Peyer's patch (tissue), 4 donors: ENCODE results near the gene FBXO41. TPM values are rescaled to one million over a fixed set of nuclear protein-coding genes. Genes with fewer than 3 reads are reported as not detected.

Experiments
- DNase-seq, 3 donors: peaks; one replicate each; pipeline ENCODE4 v3.0.0-alpha.2; 2017 to 2019
- H3K27ac ChIP-seq, 4 donors: fragments of 200-600 bp; sonication (generic); one replicate each; pipeline ENCODE4 v1.5.1; 2016 to 2019
- H3K27me3 ChIP-seq, 2 donors: fragments of 200-600 bp; sonication (generic); one replicate each; pipeline ENCODE4 v1.5.1; 2019
- H3K36me3 ChIP-seq, 3 donors: fragments of 200-600 bp; sonication (generic); one replicate each; pipeline ENCODE4 v1.5.1; 2016 to 2019
- H3K4me1 ChIP-seq, 4 donors: fragments of 200-600 bp; sonication (generic); one replicate each; pipeline ENCODE4 v1.5.1; 2016 to 2019
- H3K4me3 ChIP-seq, 4 donors: fragments of 200-600 bp; sonication (generic); 1 replicate in 3 of 4; 2 replicates in 1 of 4; pipeline ENCODE4 v1.5.1; 2016 to 2019; ENCODE audit warnings: mild to moderate bottlenecking in 1 of 4
- H3K9me3 ChIP-seq, 4 donors: fragments of 200-600 bp; sonication (generic); one replicate each; pipeline ENCODE4 v1.5.1; 2016 to 2019; ENCODE audit warnings: mild to moderate bottlenecking in 1 of 4
- POLR2A ChIP-seq, 2 donors: fragments of 450-650 bp; IDR thresholded peaks; one replicate each; pipeline ENCODE4 v1.5.1; 2017; ENCODE audit warnings: antibody characterized with exemption in 2 of 2, mild to moderate bottlenecking in 2 of 2, moderate library complexity in 2 of 2
- total RNA-seq, 4 donors: library from RNA; depleted of rRNA; stranded (reverse); fragments of >200 nt; gene quantifications; one replicate each; pipeline ENCODE4 v1.1.0, GENCODE V29; 2016
- TF ChIP-seq, protein P1 (sequence below), 6 experiments: fragments of 450-650 bp in 4 of 6; fragments of 200-600 bp in 2 of 6; sonication (generic) in 1 of 6; IDR thresholded peaks; one replicate each; pipeline ENCODE4 v1.5.1; 2017 to 2019; ENCODE audit warnings: antibody characterized with exemption in 6 of 6, mild to moderate bottlenecking in 3 of 6, moderate library complexity in 1 of 6

FBXO41 gene
- total RNA-seq, 4 donors from 2014 or later: 1.8 to 12.4 (median 5.7) TPM

DNA sequence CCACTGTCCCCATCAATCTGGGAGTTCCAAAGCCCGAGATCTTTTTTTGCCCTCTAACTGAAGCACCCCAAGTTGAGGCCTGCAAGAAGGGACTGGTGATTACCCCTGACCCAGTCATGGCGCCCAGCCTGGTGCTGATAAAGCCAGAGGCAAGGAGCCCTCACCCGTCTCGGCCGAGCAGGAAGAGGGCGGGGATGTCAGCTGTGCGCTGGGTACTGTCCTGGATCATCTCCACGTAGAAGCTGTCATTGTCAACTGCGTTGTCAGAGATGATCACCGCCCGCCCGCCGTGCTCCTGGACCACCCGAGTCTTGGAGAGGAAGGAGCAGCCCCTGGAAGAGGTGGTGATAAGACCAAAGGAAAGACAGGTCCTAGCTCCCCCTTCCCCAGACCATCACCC is 55.6 kb downstream of the FBXO41 start:
- Histone ChIP-seq H3K27me3 (no peaks in the 10 kb centered on the region), H3K36me3 (peaks cover 0 to 54% (median 0%) of the 10 kb centered on the region in 3 donors), H3K27ac (no peak overlapping the region), H3K4me1 (peaks cover 0 to 6% (median 2%) of the 10 kb centered on the region in 4 donors), H3K4me3 (no peak overlapping the region), H3K9me3 (no peaks in the 10 kb centered on the region)
- TF ChIP-seq, protein P1, sequence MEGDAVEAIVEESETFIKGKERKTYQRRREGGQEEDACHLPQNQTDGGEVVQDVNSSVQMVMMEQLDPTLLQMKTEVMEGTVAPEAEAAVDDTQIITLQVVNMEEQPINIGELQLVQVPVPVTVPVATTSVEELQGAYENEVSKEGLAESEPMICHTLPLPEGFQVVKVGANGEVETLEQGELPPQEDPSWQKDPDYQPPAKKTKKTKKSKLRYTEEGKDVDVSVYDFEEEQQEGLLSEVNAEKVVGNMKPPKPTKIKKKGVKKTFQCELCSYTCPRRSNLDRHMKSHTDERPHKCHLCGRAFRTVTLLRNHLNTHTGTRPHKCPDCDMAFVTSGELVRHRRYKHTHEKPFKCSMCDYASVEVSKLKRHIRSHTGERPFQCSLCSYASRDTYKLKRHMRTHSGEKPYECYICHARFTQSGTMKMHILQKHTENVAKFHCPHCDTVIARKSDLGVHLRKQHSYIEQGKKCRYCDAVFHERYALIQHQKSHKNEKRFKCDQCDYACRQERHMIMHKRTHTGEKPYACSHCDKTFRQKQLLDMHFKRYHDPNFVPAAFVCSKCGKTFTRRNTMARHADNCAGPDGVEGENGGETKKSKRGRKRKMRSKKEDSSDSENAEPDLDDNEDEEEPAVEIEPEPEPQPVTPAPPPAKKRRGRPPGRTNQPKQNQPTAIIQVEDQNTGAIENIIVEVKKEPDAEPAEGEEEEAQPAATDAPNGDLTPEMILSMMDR (IDR thresholded peaks at IDR 0.05): no peak
- TF ChIP-seq POLR2A (IDR thresholded peaks at IDR 0.05): no peak
- DNase-seq: no peak

DNA sequence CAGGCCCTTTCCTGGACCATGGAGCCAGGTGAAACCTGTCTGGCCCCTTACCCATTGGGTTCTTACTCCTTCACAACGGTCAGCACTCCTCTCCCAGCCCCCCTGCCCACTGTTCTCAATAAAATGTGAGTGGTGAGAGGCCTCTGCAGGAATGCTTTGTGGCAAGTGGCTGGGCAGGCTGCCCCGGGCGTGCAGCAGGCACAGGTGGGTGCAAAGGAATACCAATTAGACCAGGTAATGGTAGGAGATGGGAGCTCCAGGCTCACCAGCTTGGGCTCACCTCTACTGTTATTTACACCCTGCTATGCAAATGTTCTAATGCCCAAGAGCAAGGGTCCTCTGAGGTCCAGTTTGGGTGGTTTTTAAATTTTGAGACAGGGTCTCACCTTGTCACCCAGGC is 57.2 kb downstream of the FBXO41 start:
- Histone ChIP-seq H3K36me3 (peaks cover 0 to 65% (median 0%) of the 10 kb centered on the region in 3 donors), H3K4me3 (no peak overlapping the region), H3K27ac (no peak overlapping the region), H3K9me3 (no peaks in the 10 kb centered on the region), H3K27me3 (no peaks in the 10 kb centered on the region), H3K4me1 (peaks cover 0 to under 1% (median 0%) of the 10 kb centered on the region in 4 donors)
- DNase-seq: no peak
- TF ChIP-seq POLR2A (IDR thresholded peaks at IDR 0.05): no peak
- TF ChIP-seq, protein P1 (IDR thresholded peaks at IDR 0.05): no peak

DNA sequence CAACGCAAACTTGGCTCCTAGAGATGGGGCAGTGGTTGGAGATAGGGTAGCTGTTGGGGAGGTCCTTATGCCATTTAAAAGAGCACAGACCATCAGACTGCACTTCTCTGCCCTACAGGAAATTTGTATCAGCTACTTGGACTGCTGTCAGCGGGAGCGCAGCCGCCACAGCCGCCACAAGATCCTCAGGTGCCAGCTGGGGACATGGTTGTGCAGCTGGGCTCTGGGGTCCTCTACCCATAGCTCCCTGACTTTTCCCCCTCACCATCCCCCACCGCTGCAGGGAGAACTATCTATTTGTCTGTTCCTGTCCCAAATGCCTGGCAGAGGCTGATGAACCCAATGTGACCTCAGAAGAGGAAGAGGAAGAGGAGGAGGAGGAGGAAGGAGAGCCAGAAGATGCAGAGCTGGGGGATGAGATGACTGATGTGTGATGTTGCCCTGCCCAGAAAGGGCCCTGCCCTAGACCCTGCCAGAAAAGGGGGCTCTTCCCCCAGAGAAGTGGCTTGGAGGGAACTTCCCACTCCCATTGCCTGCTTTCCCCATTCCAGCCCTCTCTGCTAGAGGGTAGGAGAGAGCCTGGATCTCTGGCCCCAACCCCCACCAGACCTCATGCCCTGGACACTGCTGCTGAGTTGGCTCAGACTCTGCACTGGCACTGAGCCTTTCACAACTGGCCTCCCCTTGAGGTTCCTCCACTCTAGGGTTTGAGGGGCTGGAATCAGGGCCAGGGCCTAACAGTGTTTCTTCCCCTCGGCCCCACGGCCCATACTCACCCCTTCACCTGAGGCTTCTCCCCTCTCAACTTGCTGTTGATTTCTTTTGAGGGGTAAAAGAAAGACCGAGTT is 58.5 kb downstream of the FBXO41 start:
- Histone ChIP-seq H3K27ac (no peak overlapping the region), H3K36me3 (peaks cover 0 to 72% (median 0%) of the 10 kb centered on the region in 3 donors), H3K9me3 (no peaks in the 10 kb centered on the region)

DNA sequence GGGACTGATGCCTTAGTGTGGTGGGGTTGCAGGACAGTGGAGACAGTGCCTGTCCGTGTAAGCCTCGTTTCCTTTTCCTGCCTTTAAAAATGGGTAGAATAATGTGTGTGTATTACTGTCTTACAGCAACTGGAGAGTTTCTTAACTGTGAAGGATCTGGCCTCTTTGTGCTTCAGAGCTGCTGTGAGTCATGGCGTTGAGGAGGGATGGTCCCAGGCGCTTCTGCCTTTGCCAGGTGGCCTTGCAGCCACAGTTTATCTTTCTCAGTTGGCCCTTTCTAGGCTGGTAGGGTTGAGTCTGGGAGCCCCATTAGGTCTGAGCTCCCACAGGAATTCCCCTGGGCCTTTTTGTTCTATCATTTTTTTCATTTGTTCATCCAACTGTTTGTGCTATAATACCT is 60.5 kb downstream of the FBXO41 start:
- no peak for DNase-seq
- no peak for TF ChIP-seq POLR2A (IDR thresholded peaks at IDR 0.05)
- TF ChIP-seq, protein P1 (IDR thresholded peaks at IDR 0.05): no peak
- Histone ChIP-seq H3K9me3 (no peaks in the 10 kb centered on the region), H3K27me3 (no peaks in the 10 kb centered on the region), H3K27ac (no peak overlapping the region), H3K4me1 (no peaks in the 10 kb centered on the region), H3K4me3 (no peak overlapping the region), H3K36me3 (peaks cover 0 to 66% (median 0%) of the 10 kb centered on the region in 3 donors)

More for the DNA sequence above, 58.5 kb downstream of the FBXO41 start:
- Histone ChIP-seq H3K4me1 (no peaks in the 10 kb centered on the region), H3K4me3 (no peak overlapping the region), H3K27me3 (no peaks in the 10 kb centered on the region)
- TF ChIP-seq, protein P1 (IDR thresholded peaks at IDR 0.05): no peak
- no peak for TF ChIP-seq POLR2A (IDR thresholded peaks at IDR 0.05)
- DNase-seq: no peak

DNA sequence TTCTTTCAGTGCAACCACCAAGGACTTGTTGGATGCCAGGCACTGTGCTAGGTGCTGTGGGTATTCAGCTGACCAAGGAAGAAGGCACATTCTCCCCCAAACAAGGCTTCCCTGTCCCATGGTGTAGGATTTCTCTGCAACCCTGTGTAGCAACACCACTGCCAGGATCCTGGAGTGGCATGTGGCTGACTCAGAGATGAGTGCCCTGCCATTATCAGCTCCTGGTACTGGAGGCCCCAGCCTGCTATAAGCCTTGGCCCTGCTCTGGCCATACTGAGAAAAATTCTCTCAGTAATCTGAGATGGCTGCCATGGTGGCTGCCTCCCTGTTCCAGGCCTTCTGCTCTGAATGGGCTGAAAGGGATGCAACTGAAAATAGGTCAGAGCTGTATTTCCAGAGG is 66.0 kb downstream of the FBXO41 start:
- H3K4me1 ChIP-seq: peaks cover 0 to 17% (median 5%) of the 10 kb centered on the region in 4 donors
- TF ChIP-seq, protein P1 (IDR thresholded peaks at IDR 0.05): no peak
- TF ChIP-seq POLR2A (IDR thresholded peaks at IDR 0.05): no peak
- DNase-seq: no peak
- no peak overlapping the region for H3K4me3 ChIP-seq
- no peak overlapping the region for H3K27ac ChIP-seq
- peaks cover 0 to 18% (median 0%) of the 10 kb centered on the region in 3 donors for H3K36me3 ChIP-seq
- H3K27me3 ChIP-seq: no peaks in the 10 kb centered on the region
- no peaks in the 10 kb centered on the region for H3K9me3 ChIP-seq
